Measurements from ENCODE around the gene NTNG1.

Gene NTNG1

DNA sequence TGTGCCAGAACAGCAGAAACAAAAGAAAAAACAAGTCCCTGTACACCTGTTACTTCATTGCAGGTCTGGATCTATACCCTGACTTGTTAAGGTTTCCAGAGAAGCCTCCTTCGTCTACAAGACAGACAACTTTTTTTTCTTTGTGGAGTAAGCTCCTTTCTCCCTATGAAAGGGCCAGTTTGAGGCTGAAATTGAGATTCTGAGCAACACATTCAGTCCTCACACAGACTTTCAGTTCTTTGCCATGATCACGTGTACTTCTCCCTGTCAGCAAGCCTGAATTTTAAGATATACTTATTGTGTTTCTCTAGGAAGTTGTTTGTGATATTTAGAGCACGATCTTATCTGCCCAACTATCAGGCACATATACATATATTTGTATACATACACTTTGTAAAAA, 374.0 kb downstream of the NTNG1 start:
- Mint-ChIP-seq H3K27me3 (no peaks in the 10 kb centered on the region), H3K9me3 (peaks cover 4% of the 10 kb centered on the region), H3K4me3 (no peak overlapping the region), H3K4me1 (ENCODE audit: low read depth) (no peaks in the 10 kb centered on the region), H3K27ac (no peak overlapping the region), H3K36me3 (ENCODE audit: low read depth) (no peaks in the 10 kb centered on the region)
- intact Hi-C loops (cut with micrococcal nuclease) = no loop called here

GRCh38 chr1:107515702-107516101, 374.9 kb downstream of the NTNG1 start:
- Mint-ChIP-seq H3K27ac (no peak overlapping the region), H3K4me3 (no peak overlapping the region), H3K27me3 (no peaks in the 10 kb centered on the region), H3K9me3 (no peaks in the 10 kb centered on the region), H3K4me1 (ENCODE audit: low read depth) (no peaks in the 10 kb centered on the region), H3K36me3 (ENCODE audit: low read depth) (no peaks in the 10 kb centered on the region)
- intact Hi-C loops (cut with micrococcal nuclease) = no loop called here

DNA sequence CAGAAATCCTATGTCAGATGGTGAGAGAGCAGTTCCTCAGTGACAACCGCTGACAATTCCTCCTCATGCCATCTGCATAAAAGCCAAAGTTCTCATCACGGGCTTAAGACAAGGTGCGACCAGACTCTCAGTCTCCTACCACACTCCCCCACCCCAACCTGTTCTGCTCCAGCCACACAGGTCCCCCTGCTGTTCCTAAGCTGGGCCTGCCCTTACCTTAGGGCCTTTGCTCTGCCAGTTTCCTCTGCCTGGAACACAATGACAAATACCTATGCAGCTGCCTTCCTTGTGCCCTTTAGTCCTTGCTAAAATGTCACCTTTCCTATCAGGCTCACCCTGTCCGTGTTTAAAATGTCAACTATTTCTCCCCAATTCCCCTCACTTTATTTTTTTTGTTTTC, 382.2 kb downstream of the NTNG1 start:
- Mint-ChIP-seq H3K27me3 (no peaks in the 10 kb centered on the region), H3K36me3 (ENCODE audit: low read depth) (no peaks in the 10 kb centered on the region), H3K9me3 (no peaks in the 10 kb centered on the region), H3K4me1 (ENCODE audit: low read depth) (peaks cover 16% of the 10 kb centered on the region), H3K4me3 (no peak overlapping the region), H3K27ac (no peak overlapping the region)
- intact Hi-C loops (cut with micrococcal nuclease) = no loop called here

GRCh38 chr1:107523736-107524135, 382.9 kb downstream of the NTNG1 start:
- H3K4me1 Mint-ChIP-seq (ENCODE audit: low read depth) = peaks cover 16% of the 10 kb centered on the region
- no peaks in the 10 kb centered on the region for H3K36me3 Mint-ChIP-seq (ENCODE audit: low read depth)
- no peaks in the 10 kb centered on the region for H3K9me3 Mint-ChIP-seq
- no peak overlapping the region for H3K4me3 Mint-ChIP-seq
- intact Hi-C loops (cut with micrococcal nuclease) = no loop called here
- H3K27ac Mint-ChIP-seq = no peak overlapping the region
- no peaks in the 10 kb centered on the region for H3K27me3 Mint-ChIP-seq

DNA sequence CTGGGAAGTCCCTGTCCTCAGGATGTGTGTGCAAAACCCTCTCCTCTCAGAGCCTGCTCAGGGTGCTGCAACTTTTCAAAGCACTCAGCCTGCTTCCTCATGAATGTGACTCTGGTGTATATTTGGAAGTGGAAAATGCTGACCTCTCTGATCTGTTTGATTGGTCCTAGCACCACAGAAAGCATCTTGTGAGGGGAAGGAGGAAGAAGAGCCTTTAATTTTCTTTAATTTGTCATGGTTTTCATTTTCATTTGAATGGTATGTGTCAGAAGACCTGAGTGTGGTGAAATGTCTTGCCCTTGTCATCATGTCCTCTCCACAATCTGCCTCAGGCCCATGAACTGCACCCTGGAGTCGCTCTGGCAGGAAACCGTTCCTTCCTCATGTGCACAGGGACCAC, 383.5 kb downstream of the NTNG1 start:
- Mint-ChIP-seq H3K4me3 (no peak overlapping the region), H3K27me3 (no peaks in the 10 kb centered on the region), H3K27ac (peak overlapping the region; percentile 18), H3K4me1 (ENCODE audit: low read depth) (peaks cover 16% of the 10 kb centered on the region), H3K36me3 (ENCODE audit: low read depth) (no peaks in the 10 kb centered on the region), H3K9me3 (no peaks in the 10 kb centered on the region)
- intact Hi-C loops (cut with micrococcal nuclease) = no loop called here

DNA sequence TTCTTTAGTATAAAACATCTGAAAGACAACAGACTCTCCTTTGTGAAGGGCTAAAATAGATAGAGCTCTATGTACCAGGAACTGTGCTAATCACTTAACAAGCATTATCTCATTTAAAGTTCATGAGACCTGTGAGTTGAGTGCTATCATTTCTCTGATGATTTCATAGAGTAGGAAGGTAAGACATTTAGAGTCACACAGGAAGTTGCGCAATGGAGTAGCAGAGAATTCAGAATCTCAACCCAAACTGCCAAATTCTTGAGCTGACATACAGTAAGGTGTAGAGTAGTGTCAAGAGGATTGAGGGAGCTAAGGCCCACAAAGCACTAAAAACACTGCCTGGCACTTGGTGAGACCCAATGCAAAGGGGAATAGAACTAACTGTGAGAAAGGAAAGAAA, 384.3 kb downstream of the NTNG1 start:
- H3K4me3 Mint-ChIP-seq = no peak overlapping the region
- H3K27me3 Mint-ChIP-seq = no peaks in the 10 kb centered on the region
- H3K27ac Mint-ChIP-seq = no peak overlapping the region
- intact Hi-C loops (cut with micrococcal nuclease) = no loop called here
- H3K9me3 Mint-ChIP-seq = no peaks in the 10 kb centered on the region
- H3K4me1 Mint-ChIP-seq (ENCODE audit: low read depth) = peaks cover 16% of the 10 kb centered on the region
- no peaks in the 10 kb centered on the region for H3K36me3 Mint-ChIP-seq (ENCODE audit: low read depth)

DNA sequence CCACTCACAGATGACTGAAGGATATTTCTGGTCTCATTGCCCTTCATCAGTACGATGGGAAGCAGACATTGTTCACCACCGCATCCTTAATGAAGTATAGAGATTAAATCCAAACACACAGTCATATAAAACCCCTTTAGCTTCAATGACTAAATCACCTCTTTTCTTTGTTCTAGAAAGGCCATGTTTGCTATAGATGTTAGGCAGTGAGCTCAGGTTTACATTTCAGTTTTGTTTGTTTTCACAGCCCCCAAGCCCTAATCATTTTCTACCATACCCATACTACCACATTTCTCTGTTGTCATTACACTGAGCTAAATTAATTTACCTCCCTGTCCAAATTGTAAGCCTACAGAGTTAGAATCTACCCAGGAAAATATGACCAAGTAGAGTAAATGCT, 385.1 kb downstream of the NTNG1 start:
- Mint-ChIP-seq H3K36me3 (ENCODE audit: low read depth) (no peaks in the 10 kb centered on the region), H3K9me3 (no peaks in the 10 kb centered on the region), H3K4me1 (ENCODE audit: low read depth) (peaks cover 16% of the 10 kb centered on the region), H3K27me3 (no peaks in the 10 kb centered on the region), H3K4me3 (no peak overlapping the region), H3K27ac (no peak overlapping the region)
- intact Hi-C loops (cut with micrococcal nuclease) = no loop called here

- Mint-ChIP-seq H3K4me1 (ENCODE audit: low read depth) (peaks cover 16% of the 10 kb centered on the region), H3K4me3 (no peak overlapping the region), H3K27ac (no peak overlapping the region), H3K36me3 (ENCODE audit: low read depth) (no peaks in the 10 kb centered on the region), H3K9me3 (no peaks in the 10 kb centered on the region), H3K27me3 (no peaks in the 10 kb centered on the region)
- intact Hi-C loops (cut with micrococcal nuclease) = no loop called here
Measured at GRCh38 chr1:107526524-107527198, 385.8 kb downstream of the NTNG1 start.

DNA sequence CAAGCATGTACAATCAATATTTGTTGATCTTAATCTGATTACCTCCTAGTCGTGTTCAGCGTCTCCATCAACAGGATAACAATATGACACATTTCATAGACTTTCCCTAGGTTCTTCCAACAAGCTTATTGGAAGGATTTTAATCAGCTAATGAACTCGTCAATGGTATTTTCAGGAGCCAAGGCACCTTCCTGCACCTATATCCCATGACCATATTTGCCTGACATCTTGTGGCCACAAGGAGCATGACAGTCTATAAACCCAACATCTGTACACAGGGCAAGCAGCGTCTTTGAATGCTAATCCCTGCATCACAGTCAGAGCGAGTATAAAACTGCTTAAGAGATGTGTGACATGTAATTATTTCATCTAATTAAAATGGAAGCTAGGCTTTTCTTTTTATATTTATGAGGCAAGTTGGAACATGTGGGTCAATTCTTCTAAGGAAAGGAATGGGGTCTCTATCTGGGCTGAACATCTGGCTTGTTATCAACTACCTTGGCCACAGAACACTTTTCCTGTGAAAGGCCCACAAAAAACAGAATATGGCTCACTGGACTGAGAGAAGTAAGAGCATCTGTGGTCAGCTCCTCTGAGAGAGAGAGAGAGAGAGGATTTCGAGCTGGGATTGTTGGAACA, 388.8 kb downstream of the NTNG1 start:
- Mint-ChIP-seq H3K4me1 (ENCODE audit: low read depth) (peaks cover 29% of the 10 kb centered on the region), H3K36me3 (ENCODE audit: low read depth) (no peaks in the 10 kb centered on the region), H3K27me3 (no peaks in the 10 kb centered on the region), H3K9me3 (no peaks in the 10 kb centered on the region), H3K27ac (no peak overlapping the region), H3K4me3 (no peak overlapping the region)
- intact Hi-C loops (cut with micrococcal nuclease) = loop anchor here (2.0 kb wide), 1 partner anchor 99 kb away; no protein-coding TSS in a partner anchor

DNA sequence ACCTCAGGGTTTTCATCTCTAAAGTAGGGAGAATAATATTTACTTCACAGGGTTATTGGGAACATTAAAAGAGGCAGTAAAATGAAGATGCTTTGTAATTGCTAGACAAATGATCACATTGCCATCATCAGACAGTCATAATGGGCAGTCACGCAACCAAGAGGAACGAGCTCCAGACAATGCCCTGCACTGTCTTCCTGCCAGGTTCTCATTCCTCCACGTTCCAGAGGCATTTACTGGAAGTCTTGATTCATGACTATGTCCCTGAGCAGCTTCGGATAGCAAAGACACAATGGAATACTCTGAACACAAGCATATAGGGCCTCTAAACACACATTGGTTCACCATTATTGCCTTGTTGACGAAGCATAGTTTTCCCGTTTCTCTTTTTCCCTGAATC, 389.7 kb downstream of the NTNG1 start:
- H3K9me3 Mint-ChIP-seq = no peaks in the 10 kb centered on the region

GRCh38 chr1:107531065-107531908, 390.4 kb downstream of the NTNG1 start:
- Mint-ChIP-seq H3K4me3 (no peak overlapping the region), H3K36me3 (ENCODE audit: low read depth) (no peaks in the 10 kb centered on the region), H3K27ac (no peak overlapping the region), H3K9me3 (no peaks in the 10 kb centered on the region), H3K4me1 (ENCODE audit: low read depth) (peaks cover 36% of the 10 kb centered on the region), H3K27me3 (no peaks in the 10 kb centered on the region)
- intact Hi-C loops (cut with micrococcal nuclease) = no loop called here

More for the DNA sequence above, 389.7 kb downstream of the NTNG1 start:
- Mint-ChIP-seq H3K36me3 (ENCODE audit: low read depth) (no peaks in the 10 kb centered on the region), H3K4me3 (no peak overlapping the region), H3K27me3 (no peaks in the 10 kb centered on the region), H3K27ac (no peak overlapping the region), H3K4me1 (ENCODE audit: low read depth) (peaks cover 29% of the 10 kb centered on the region)
- intact Hi-C loops (cut with micrococcal nuclease) = no loop called here

DNA sequence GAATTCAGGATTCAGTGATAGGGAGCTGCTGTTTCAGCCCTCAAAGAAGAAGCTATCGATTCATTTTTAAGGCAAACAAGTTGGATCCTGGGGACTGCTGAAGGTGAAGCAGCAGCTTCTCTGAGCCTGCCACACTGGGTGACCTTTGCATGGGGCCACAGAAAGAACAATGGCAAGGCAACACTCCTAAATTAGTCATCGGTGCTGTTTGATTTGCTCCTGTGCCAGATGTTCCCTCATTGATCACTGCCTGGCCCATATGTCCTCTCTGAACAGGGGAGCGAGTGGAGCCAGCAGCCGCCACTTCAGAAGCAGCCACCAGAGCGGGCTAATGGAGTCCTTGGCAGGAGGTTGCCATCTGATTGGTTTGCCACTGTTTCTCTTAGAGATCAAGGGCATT, 391.5 kb downstream of the NTNG1 start:
- Mint-ChIP-seq H3K4me3 (no peak overlapping the region), H3K27me3 (no peaks in the 10 kb centered on the region), H3K36me3 (ENCODE audit: low read depth) (no peaks in the 10 kb centered on the region), H3K4me1 (ENCODE audit: low read depth) (peaks cover 42% of the 10 kb centered on the region), H3K9me3 (no peaks in the 10 kb centered on the region), H3K27ac (no peak overlapping the region)
- intact Hi-C loops (cut with micrococcal nuclease) = no loop called here

All from dendritic cell treated with granulocyte-macrophage colony-stimulating factor and Interleukin-4, amounts not matched to agents 40 ng/mL and 50 ng/mL, for 4 days (primary cell).